Keratinocyte (primary cell): ENCODE results near the gene LBHD1. TPM values are rescaled to one million over a fixed set of nuclear protein-coding genes. Genes with fewer than 3 reads are reported as not detected.
"Not testable (repeated sequence)": the region's sequence is repeated elsewhere in the genome, so short reads cannot be mapped to it uniquely, and the experiment has no call there.

ENCODE experiments used
- DNase-seq: peaks from one replicate; pipeline ENCODE4 v3.0.0-alpha.2; 2011; ENCODE audit warnings: low read depth, missing footprints, low spot score
- FAIRE-seq: peaks from 2 replicates; lab custom pipeline; 2011; peaks lifted over from hg19 to GRCh38; lab: Jason Lieb, UNC
- H2AFZ ChIP-seq: 2 replicates; pipeline ENCODE4 v1.6.0; 2012; ENCODE audit warnings: low read length, control low read depth, inconsistent platforms; ENCODE audit not compliant: control insufficient read depth
- H3K27ac ChIP-seq: 2 replicates; pipeline ENCODE4 v1.5.1; 2011; ENCODE audit warnings: low read length; ENCODE audit not compliant: control insufficient read depth, insufficient read depth
- H3K27me3 ChIP-seq: 3 replicates; pipeline ENCODE4 v1.6.0; 2011; ENCODE audit warnings: low read length; ENCODE audit not compliant: control insufficient read depth, insufficient read depth; ENCODE audit errors: extremely low read depth
- H3K36me3 ChIP-seq, 2 experiments: 2 replicates in 1 of 2; 3 replicates in 1 of 2; pipeline ENCODE4 v1.5.1; 2011; ENCODE audit warnings: low read length in 2 of 2, mild to moderate bottlenecking in 1 of 2; ENCODE audit not compliant: control insufficient read depth in 2 of 2, insufficient read depth in 2 of 2; ENCODE audit errors: extremely low read depth in 1 of 2
- H3K4me1 ChIP-seq: 3 replicates; pipeline ENCODE4 v1.5.1; 2011; ENCODE audit warnings: low read length; ENCODE audit not compliant: control insufficient read depth, insufficient read depth; ENCODE audit errors: extremely low read depth
- H3K4me2 ChIP-seq: 3 replicates; pipeline ENCODE4 v1.6.0; 2011; ENCODE audit warnings: low read depth, low read length; ENCODE audit not compliant: control insufficient read depth, insufficient read depth; ENCODE audit errors: extremely low read depth
- H3K4me3 ChIP-seq, 3 experiments: fragments of 200-600 bp in 1 of 3; sonication (generic) in 1 of 3; 2 replicates in 2 of 3; 3 replicates in 1 of 3; pipeline ENCODE4 v1.5.1; 2011 to 2016; ENCODE audit warnings: low read length in 3 of 3, mild to moderate bottlenecking in 3 of 3, control low read depth in 2 of 3, inconsistent platforms in 1 of 3, low read depth in 1 of 3, mixed read lengths in 1 of 3, mixed run types in 1 of 3, moderate library complexity in 1 of 3; ENCODE audit not compliant: control insufficient read depth in 2 of 3, insufficient read depth in 2 of 3; ENCODE audit errors: extremely low read depth in 1 of 3
- H3K79me2 ChIP-seq: 2 replicates; pipeline ENCODE4 v1.6.0; 2012; ENCODE audit warnings: low read length; ENCODE audit not compliant: control insufficient read depth, insufficient read depth
- H3K9ac ChIP-seq: 3 replicates; pipeline ENCODE4 v1.6.0; 2011; ENCODE audit warnings: low read length; ENCODE audit not compliant: control insufficient read depth, insufficient read depth; ENCODE audit errors: extremely low read depth
- H3K9me1 ChIP-seq: 3 replicates; pipeline ENCODE4 v1.6.0; 2011; ENCODE audit warnings: low read length; ENCODE audit not compliant: control insufficient read depth, insufficient read depth; ENCODE audit errors: extremely low read depth
- H3K9me3 ChIP-seq: 2 replicates; pipeline ENCODE4 v1.5.1; 2012; ENCODE audit warnings: low read depth, low read length; ENCODE audit not compliant: control insufficient read depth
- H4K20me1 ChIP-seq: 3 replicates; pipeline ENCODE4 v1.6.0; 2011; ENCODE audit warnings: low read length; ENCODE audit not compliant: control insufficient read depth, insufficient read depth; ENCODE audit errors: extremely low read depth
- EZH2 ChIP-seq: IDR thresholded peaks from one replicate; pipeline ENCODE4 v1.6.1; 2012; ENCODE audit warnings: inconsistent platforms, mild to moderate bottlenecking, low read length, moderate library complexity
- dilution Hi-C: fragments of 300-500 bp; cut with MboI; formaldehyde crosslinking; loops from one replicate; pipeline ENCODE4 v1.7.0; 2020; ENCODE audit warnings: low sequenced_read_pairs; ENCODE audit not compliant: extremely low pct_ligation_motif_present
- polyA plus RNA-seq, 5 experiments: library from polyadenylated mRNA; depleted of rRNA in 3 of 5; stranded (reverse) in 3 of 5; stranded (forward) in 1 of 5; unstranded in 1 of 5; fragments of >200 nt; gene quantifications; 1 replicate in 1 of 5; 2 replicates in 3 of 5; 3 replicates in 1 of 5; pipeline versions ENCODE4 v1.2.1 to v1.2.3, GENCODE V29; 2011 to 2012; ENCODE audit warnings: missing spikeins in 2 of 5, low read depth in 1 of 5, low replicate concordance in 1 of 5
- TF ChIP-seq, protein P1 (sequence below), 3 experiments: IDR thresholded peaks in 1 of 3; conservative IDR thresholded peaks in 1 of 3; optimal IDR thresholded peaks in 1 of 3; 2 replicates in 2 of 3; 3 replicates in 1 of 3; pipeline versions ENCODE3 to v1.5.1; 2011; ENCODE audit warnings: low read length in 3 of 3, mild to moderate bottlenecking in 3 of 3, moderate library complexity in 2 of 3, control low read depth in 1 of 3, inconsistent platforms in 1 of 3; ENCODE audit not compliant: insufficient read depth in 2 of 3; ENCODE audit errors: extremely low read depth in 1 of 3

The LBHD1 gene
- polyA plus RNA-seq, 1 donor (not counting 4 experiments of a cell fraction or from before 2014, with no cell fraction given): 4.9 TPM

- Histone ChIP-seq H3K9me3 (no peaks in the 10 kb centered on the region), H3K4me3 (peak within 1 kb of the TSS; percentile 58 to 92 (median 83)), H3K4me2 (peak within 1 kb of the TSS; percentile 86), H3K9ac (peak within 1 kb of the TSS; percentile 85), H4K20me1 (no peaks in the 10 kb centered on the region), H2AFZ (peak within 1 kb of the TSS; percentile 36), H3K9me1 (no peaks in the 10 kb centered on the region), H3K36me3 (peaks cover 14 to 25% of the 10 kb centered on the region in 2 experiments), H3K27ac (peak within 1 kb of the TSS; percentile 95), H3K79me2 (no peaks in the 10 kb centered on the region), H3K4me1 (peaks cover 25% of the 10 kb centered on the region), H3K27me3 (no peaks in the 10 kb centered on the region)
- no peak for TF ChIP-seq EZH2
- TF ChIP-seq, protein P1, sequence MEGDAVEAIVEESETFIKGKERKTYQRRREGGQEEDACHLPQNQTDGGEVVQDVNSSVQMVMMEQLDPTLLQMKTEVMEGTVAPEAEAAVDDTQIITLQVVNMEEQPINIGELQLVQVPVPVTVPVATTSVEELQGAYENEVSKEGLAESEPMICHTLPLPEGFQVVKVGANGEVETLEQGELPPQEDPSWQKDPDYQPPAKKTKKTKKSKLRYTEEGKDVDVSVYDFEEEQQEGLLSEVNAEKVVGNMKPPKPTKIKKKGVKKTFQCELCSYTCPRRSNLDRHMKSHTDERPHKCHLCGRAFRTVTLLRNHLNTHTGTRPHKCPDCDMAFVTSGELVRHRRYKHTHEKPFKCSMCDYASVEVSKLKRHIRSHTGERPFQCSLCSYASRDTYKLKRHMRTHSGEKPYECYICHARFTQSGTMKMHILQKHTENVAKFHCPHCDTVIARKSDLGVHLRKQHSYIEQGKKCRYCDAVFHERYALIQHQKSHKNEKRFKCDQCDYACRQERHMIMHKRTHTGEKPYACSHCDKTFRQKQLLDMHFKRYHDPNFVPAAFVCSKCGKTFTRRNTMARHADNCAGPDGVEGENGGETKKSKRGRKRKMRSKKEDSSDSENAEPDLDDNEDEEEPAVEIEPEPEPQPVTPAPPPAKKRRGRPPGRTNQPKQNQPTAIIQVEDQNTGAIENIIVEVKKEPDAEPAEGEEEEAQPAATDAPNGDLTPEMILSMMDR (optimal IDR thresholded peaks at IDR 0.05 in 1 of 3, IDR thresholded peaks at IDR 0.05 in 1 of 3, conservative IDR thresholded peaks at IDR 0.05 in 1 of 3; ENCODE audit: extremely low read depth in 1 of 3, insufficient read depth in 2 of 3, low read length in 3 of 3): no peak
- FAIRE-seq (no peak), DNase-seq (peak; percentile 95)
- dilution Hi-C loops: no loop called here
Observed at GRCh38 chr11:62621567-62622470, 50.2 kb downstream of the LBHD1 start, which contains the start of gene B3GAT3. Gene B3GAT3 (minus strand): TSS chr11:62621986. CDS start chr11:62621947, 39 bp downstream.

DNA sequence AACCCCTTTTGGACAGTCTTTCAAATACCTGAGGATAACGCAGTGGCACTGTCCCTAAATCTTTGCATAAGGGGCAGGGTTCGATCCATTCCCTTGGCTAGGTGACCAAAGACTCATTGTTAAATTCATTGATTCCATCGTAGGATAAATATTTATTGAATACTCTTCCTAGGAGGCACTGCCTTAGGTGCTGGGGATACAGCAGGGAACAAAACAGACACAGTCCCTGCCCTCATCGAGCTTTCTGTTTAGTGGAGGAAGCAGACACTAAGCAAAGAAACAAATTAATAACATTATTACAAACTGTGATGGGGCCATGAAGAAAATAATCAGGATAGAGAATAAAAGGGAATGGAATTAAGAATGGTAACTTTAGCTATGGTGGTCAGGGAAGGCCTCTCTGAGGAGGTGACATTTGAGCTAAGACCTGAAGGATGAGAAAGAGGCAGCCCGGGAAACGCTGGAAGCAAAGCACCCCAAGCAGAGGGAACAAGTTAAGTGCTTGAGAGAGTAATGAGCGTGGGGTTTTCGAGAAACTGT lies 51.0 kb downstream of the LBHD1 start:
- H4K20me1 ChIP-seq: no peaks in the 10 kb centered on the region
- peak overlapping the region; percentile 58 to 92 (median 83) for H3K4me3 ChIP-seq
- peaks cover 11 to 24% of the 10 kb centered on the region in 2 experiments for H3K36me3 ChIP-seq
- dilution Hi-C loops: no loop called here
- peak overlapping the region; percentile 85 for H3K9ac ChIP-seq
- H3K27ac ChIP-seq: peak overlapping the region; percentile 95
- DNase-seq (no peak), FAIRE-seq (no peak)
- no peaks in the 10 kb centered on the region for H3K27me3 ChIP-seq
- no peaks in the 10 kb centered on the region for H3K9me1 ChIP-seq
- H2AFZ ChIP-seq: no peak overlapping the region
- H3K79me2 ChIP-seq: no peaks in the 10 kb centered on the region
- peaks cover 25% of the 10 kb centered on the region for H3K4me1 ChIP-seq
- peak overlapping the region; percentile 86 for H3K4me2 ChIP-seq
- TF ChIP-seq EZH2: no peak
- TF ChIP-seq, protein P1 (optimal IDR thresholded peaks at IDR 0.05 in 1 of 3, IDR thresholded peaks at IDR 0.05 in 1 of 3, conservative IDR thresholded peaks at IDR 0.05 in 1 of 3; ENCODE audit: extremely low read depth in 1 of 3, insufficient read depth in 2 of 3, low read length in 3 of 3): no peak
- H3K9me3 ChIP-seq: no peaks in the 10 kb centered on the region

DNA sequence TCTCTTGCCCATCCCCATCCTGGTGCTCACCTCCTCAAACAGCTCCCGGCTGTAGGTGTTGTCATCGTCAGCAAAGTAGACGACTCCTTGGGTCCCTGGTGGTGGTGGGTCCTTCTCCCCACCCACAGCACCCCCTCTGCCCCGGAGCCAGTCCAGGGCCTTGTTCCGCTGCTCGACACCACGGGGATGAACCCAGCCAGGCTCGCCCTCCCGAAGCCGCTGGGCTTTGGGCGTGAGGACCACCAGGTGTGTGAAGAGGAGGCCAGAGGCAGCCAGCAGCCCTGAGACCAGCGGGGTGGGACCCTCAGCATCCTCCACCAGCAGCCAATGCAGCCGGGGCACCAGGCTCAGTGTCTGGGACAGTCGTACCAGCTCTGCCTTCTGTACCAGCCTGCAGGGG lies 55.1 kb downstream of the LBHD1 start:
- H3K4me3 ChIP-seq, FAIRE-seq, H3K4me2 ChIP-seq, H3K9me1 ChIP-seq, dilution Hi-C loops, H3K27me3 ChIP-seq, H4K20me1 ChIP-seq, H3K27ac ChIP-seq, H3K9ac ChIP-seq, H2AFZ ChIP-seq, DNase-seq, H3K9me3 ChIP-seq, H3K79me2 ChIP-seq: not testable (repeated sequence)
- H3K4me1 ChIP-seq: peaks cover 33% of the 10 kb centered on the region
- H3K36me3 ChIP-seq: peaks cover 8 to 11% of the 10 kb centered on the region in 2 experiments
